HUES48 (cell line): ENCODE measurements around the gene GDPD4.

ENCODE experiments used
- H3K27ac ChIP-seq: one replicate; pipeline ENCODE4 v1.7.0; 2013; ENCODE audit warnings: low read depth, low read length, inconsistent platforms
- H3K27me3 ChIP-seq: 2 replicates; pipeline ENCODE4 v1.6.1; 2013; ENCODE audit warnings: mild to moderate bottlenecking, low read length; ENCODE audit not compliant: control insufficient read depth, insufficient read depth
- H3K36me3 ChIP-seq: 2 replicates; pipeline ENCODE4 v1.6.1; 2013; ENCODE audit warnings: low read length; ENCODE audit not compliant: control insufficient read depth, insufficient read depth
- H3K4me1 ChIP-seq: 2 replicates; pipeline ENCODE4 v1.6.1; 2013; ENCODE audit warnings: mild to moderate bottlenecking, low read length; ENCODE audit not compliant: control insufficient read depth, insufficient read depth
- H3K4me3 ChIP-seq: 2 replicates; pipeline ENCODE4 v1.5.1; 2013; ENCODE audit warnings: mild to moderate bottlenecking, low read depth, low read length
- H3K9ac ChIP-seq: 2 replicates; pipeline ENCODE4 v1.6.1; 2013; ENCODE audit warnings: mild to moderate bottlenecking, low read depth, low read length, moderate library complexity
- H3K9me3 ChIP-seq: 2 replicates; pipeline ENCODE4 v1.6.1; 2013; ENCODE audit warnings: low read length; ENCODE audit not compliant: control insufficient read depth, insufficient read depth

GDPD4 gene

GRCh38 chr11:77167111-77167626 is 134.3 kb downstream of the GDPD4 start:
- no peak overlapping the region for H3K4me3 ChIP-seq
- H3K9ac ChIP-seq = no peak overlapping the region
- no peak overlapping the region for H3K27ac ChIP-seq
- no peaks in the 10 kb centered on the region for H3K36me3 ChIP-seq
- no peaks in the 10 kb centered on the region for H3K27me3 ChIP-seq
- H3K9me3 ChIP-seq = no peaks in the 10 kb centered on the region
- H3K4me1 ChIP-seq = peaks cover 20% of the 10 kb centered on the region
